Measurements from ENCODE around the gene CAMKK2. TPM values are rescaled to one million over a fixed set of nuclear protein-coding genes. Genes with fewer than 3 reads are reported as not detected.

The CAMKK2 gene
- total RNA-seq, 1 experiment from 2014 or later = 24.7 TPM

DNA sequence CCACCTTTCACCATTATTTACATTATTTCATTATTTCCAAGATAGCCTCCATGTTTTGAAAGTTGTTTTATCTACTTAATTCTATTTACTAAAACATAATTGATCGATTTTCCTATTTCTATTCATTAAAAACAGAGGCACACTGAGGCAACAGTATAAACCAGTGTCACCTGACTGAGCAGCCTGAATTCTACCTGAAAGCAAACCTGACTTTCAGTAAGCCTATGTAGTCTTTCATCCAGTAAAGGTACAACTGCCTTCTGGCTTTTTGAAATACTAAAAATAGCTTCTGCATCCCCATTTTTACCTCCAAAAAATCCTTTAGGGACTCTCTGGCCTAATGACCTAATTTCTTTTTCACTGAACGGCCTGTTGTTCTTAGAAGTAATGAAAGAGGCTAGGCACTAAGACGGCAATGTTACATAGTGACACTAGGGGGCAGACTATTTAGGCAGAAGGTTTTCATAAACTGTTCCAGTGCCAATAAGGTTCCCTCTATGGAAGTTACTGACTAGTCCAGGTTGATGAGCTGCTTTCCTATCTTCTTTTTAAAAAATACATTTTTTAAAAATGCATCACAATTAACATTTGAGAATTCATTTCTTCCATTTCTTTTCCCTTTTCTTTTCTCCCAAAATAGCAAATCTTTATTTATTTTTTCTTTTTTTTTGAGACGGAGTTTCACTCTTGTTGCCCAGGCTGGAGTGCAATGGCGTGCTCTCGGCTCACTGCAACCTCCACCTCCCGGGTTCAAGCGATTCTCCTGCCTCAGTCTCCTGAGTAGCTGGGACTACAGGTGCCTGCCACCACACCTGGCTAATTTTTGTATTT is 38.2 kb upstream of the CAMKK2 start:
- H2BK5ac ChIP-seq (ENCODE audit: insufficient read length, low read length) = no peak overlapping the region
- H4K91ac ChIP-seq (ENCODE audit: insufficient read length, low read depth, low read length) = no peak overlapping the region
- no CpG with 5 or more reads among the region's 8 CpGs for WGBS (ENCODE audit: extremely low coverage, insufficient read length, low lambda C conversion rate)
- TF ChIP-seq, protein P1, sequence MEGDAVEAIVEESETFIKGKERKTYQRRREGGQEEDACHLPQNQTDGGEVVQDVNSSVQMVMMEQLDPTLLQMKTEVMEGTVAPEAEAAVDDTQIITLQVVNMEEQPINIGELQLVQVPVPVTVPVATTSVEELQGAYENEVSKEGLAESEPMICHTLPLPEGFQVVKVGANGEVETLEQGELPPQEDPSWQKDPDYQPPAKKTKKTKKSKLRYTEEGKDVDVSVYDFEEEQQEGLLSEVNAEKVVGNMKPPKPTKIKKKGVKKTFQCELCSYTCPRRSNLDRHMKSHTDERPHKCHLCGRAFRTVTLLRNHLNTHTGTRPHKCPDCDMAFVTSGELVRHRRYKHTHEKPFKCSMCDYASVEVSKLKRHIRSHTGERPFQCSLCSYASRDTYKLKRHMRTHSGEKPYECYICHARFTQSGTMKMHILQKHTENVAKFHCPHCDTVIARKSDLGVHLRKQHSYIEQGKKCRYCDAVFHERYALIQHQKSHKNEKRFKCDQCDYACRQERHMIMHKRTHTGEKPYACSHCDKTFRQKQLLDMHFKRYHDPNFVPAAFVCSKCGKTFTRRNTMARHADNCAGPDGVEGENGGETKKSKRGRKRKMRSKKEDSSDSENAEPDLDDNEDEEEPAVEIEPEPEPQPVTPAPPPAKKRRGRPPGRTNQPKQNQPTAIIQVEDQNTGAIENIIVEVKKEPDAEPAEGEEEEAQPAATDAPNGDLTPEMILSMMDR (conservative IDR thresholded peaks at IDR 0.05) = peak; percentile 93
- no peak overlapping the region for H3K27ac ChIP-seq (ENCODE audit: insufficient read length, low read depth, low read length)
- no peaks in the 10 kb centered on the region for H4K20me1 ChIP-seq (ENCODE audit: control insufficient read depth, insufficient read depth, insufficient read length)
- H3K79me1 ChIP-seq (ENCODE audit: insufficient read depth, low read depth, low read length, poor library complexity, severe bottlenecking) = no peaks in the 10 kb centered on the region
- no peaks in the 10 kb centered on the region for H3K9me3 ChIP-seq (ENCODE audit: control insufficient read depth, low read depth, low read length)
- H4K5ac ChIP-seq (ENCODE audit: insufficient read length, low read depth, low read length) = no peak overlapping the region
- no peak overlapping the region for H3K14ac ChIP-seq (ENCODE audit: insufficient read depth, low read length)
- H3K79me2 ChIP-seq (ENCODE audit: insufficient read depth, low read length) = no peaks in the 10 kb centered on the region
- no peaks in the 10 kb centered on the region for H3K27me3 ChIP-seq (ENCODE audit: insufficient read depth, low read length)
- H3K9me3 Mint-ChIP-seq = no peaks in the 10 kb centered on the region
- H2BK15ac ChIP-seq (ENCODE audit: low read depth, low read length) = no peak overlapping the region
- no peak overlapping the region for H3K27ac Mint-ChIP-seq
- no peak overlapping the region for H2BK12ac ChIP-seq (ENCODE audit: insufficient read length, low read depth, low read length)
- H2AK5ac ChIP-seq (ENCODE audit: insufficient read length, low read length) = no peak overlapping the region
- H3T11ph ChIP-seq (ENCODE audit: low read length) = no peak overlapping the region
- no peak overlapping the region for H2BK120ac ChIP-seq (ENCODE audit: low read depth, low read length, poor library complexity, severe bottlenecking)
- peaks cover 28 to 74% (median 66%) of the 10 kb centered on the region in 3 experiments; a peak in 6 of 7 replicates for H3K36me3 Mint-ChIP-seq (ENCODE audit: insufficient read depth in 1 of 3, low read depth in 3 of 3)
- no peak overlapping the region for H2AFZ ChIP-seq (ENCODE audit: low read length)
- no peak overlapping the region for H3K56ac ChIP-seq (ENCODE audit: insufficient read length, low read depth, low read length)
- H3K23ac ChIP-seq (ENCODE audit: insufficient read length, low read depth, low read length) = no peak overlapping the region
- H3K4me1 Mint-ChIP-seq = peaks cover 0 to 3% of the 10 kb centered on the region in 2 experiments; a peak in 3 of 4 replicates
- DNase-seq = no peak
- no peaks in the 10 kb centered on the region; the same call in 1 of the 2 replicates for H3K4me1 ChIP-seq (ENCODE audit: insufficient read depth, low read length)
- H3K23me2 ChIP-seq (ENCODE audit: insufficient read length, low read depth, low read length, poor library complexity, severe bottlenecking) = no peaks in the 10 kb centered on the region
- H3K27me3 Mint-ChIP-seq (ENCODE audit: low read depth) = no peaks in the 10 kb centered on the region
- no peak overlapping the region for H2BK20ac ChIP-seq (ENCODE audit: low read depth, low read length, poor library complexity, severe bottlenecking)
- no peak overlapping the region for H3K18ac ChIP-seq (ENCODE audit: insufficient read length, low read depth, low read length)
- no peak overlapping the region for H4K8ac ChIP-seq (replicated peaks; ENCODE audit: insufficient read length, low read depth, low read length)
- no peak overlapping the region for H3K4me3 Mint-ChIP-seq
- no peak overlapping the region for H3K4ac ChIP-seq (ENCODE audit: low read depth, low read length)
- no peak overlapping the region for H3K9ac ChIP-seq (ENCODE audit: extremely low read depth, insufficient read length, low read length)
- no peak overlapping the region for H3K4me2 ChIP-seq (ENCODE audit: insufficient read depth, insufficient read length, low read length)
